ENCODE data around the gene TSSK1B. TPM values are rescaled to one million over a fixed set of nuclear protein-coding genes. Genes with fewer than 3 reads are reported as not detected.

The TSSK1B gene
- total RNA-seq, 1 experiment from 2014 or later = not detected

DNA sequence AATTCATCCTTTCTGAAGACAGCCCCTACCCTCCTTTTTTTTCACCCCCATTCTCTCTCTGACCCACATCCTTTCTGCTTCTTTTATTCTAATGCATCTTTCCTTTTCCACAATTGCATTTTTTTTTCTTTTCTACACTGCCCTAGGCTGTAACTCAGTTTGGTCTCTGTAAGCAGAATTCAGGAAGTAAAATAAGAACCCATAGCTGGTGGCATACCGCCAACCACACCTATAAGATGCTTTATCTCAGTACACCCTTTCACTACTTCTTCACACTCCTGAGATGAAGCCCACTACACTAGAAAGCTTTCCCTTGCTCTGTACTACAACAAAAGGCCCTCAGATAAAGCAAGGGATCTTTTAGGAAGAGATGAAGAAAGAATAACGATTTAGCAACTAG is 16.1 kb upstream of the TSSK1B start:
- H3K27ac ChIP-seq (ENCODE audit: low read length) = peak overlapping the region; percentile 31; the same call in 1 of the 2 replicates
- no peaks in the 10 kb centered on the region for H3K36me3 ChIP-seq (ENCODE audit: insufficient read depth, low read length)
- no peak overlapping the region for H2AFZ ChIP-seq (ENCODE audit: low read length)
- H3K27me3 ChIP-seq (ENCODE audit: low read length) = no peaks in the 10 kb centered on the region; the same call in 1 of the 2 replicates
- no peak overlapping the region for H3K9ac ChIP-seq (ENCODE audit: low read length)
- no peak overlapping the region for H3K4me3 ChIP-seq (ENCODE audit: low read length)
- H3K4me2 ChIP-seq (ENCODE audit: low read depth, low read length, poor library complexity, severe bottlenecking) = no peak overlapping the region
- DNase-seq = no peak
- H3K4me1 ChIP-seq (ENCODE audit: low read length) = peaks cover 39% of the 10 kb centered on the region
- no peaks in the 10 kb centered on the region for H3K9me2 ChIP-seq (replicated peaks; ENCODE audit: insufficient read depth, low read length)
- no peaks in the 10 kb centered on the region for H3K9me3 ChIP-seq (ENCODE audit: low read length)
- no peaks in the 10 kb centered on the region for H3K79me2 ChIP-seq (ENCODE audit: low read length)
- H4K20me1 ChIP-seq (ENCODE audit: insufficient read depth, low read depth, low read length) = no peaks in the 10 kb centered on the region

DNA sequence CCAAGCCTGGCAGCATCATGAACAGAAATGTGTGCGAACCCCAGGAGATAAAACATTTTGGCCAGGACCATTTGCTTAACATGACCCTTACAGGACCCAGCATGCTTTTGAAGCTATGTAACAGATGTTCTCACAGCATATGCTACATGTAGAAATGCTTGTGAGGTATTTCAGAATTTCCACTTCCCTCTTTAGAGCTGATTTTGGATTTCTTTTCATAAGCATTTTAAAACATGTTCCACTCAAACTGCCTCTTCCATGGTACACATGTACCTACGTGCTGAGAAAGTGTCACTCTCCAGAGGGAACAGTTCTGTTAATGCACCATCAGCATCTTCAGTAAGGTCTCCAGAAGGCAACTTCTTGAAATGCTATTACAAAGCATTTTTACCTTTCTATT is 15.7 kb upstream of the TSSK1B start:
- no peak overlapping the region for H3K9ac ChIP-seq (ENCODE audit: low read length)

DNA sequence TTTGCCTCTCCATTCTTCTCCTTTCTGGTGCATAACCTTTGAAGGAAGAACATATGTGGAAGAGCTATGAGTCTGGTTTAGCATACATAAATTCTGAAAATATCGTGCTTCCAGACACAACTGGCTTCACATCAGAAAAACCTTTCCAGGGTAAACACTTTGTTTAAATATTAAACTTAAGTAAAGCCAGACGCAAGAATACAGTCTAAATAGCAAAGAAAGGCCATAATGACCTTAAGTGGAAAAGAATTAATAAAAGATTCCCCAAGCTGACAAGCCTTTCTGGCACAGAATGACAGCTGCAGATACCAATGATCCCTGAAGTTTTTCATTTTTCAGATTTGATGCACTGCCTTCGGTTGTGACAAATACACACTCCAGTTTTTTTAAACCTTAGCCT is 13.5 kb upstream of the TSSK1B start:
- Histone ChIP-seq H3K27ac (ENCODE audit: low read length) (no peak overlapping the region), H3K4me2 (ENCODE audit: low read depth, low read length, poor library complexity, severe bottlenecking) (no peak overlapping the region), H3K4me3 (ENCODE audit: low read length) (no peak overlapping the region), H3K9me2 (replicated peaks; ENCODE audit: insufficient read depth, low read length) (no peaks in the 10 kb centered on the region), H2AFZ (ENCODE audit: low read length) (no peak overlapping the region), H3K79me2 (ENCODE audit: low read length) (no peaks in the 10 kb centered on the region), H3K9me3 (ENCODE audit: low read length) (no peaks in the 10 kb centered on the region), H4K20me1 (ENCODE audit: insufficient read depth, low read depth, low read length) (no peaks in the 10 kb centered on the region), H3K4me1 (ENCODE audit: low read length) (peaks cover 36% of the 10 kb centered on the region), H3K9ac (ENCODE audit: low read length) (no peak overlapping the region), H3K36me3 (ENCODE audit: insufficient read depth, low read length) (no peaks in the 10 kb centered on the region), H3K27me3 (ENCODE audit: low read length) (no peaks in the 10 kb centered on the region; the same call in 1 of the 2 replicates)
- no peak for DNase-seq

More for the DNA sequence above, 15.7 kb upstream of the TSSK1B start:
- H3K27ac ChIP-seq (ENCODE audit: low read length) = peak overlapping the region; percentile 31; the same call in 1 of the 2 replicates
- no peaks in the 10 kb centered on the region for H3K36me3 ChIP-seq (ENCODE audit: insufficient read depth, low read length)
- H3K27me3 ChIP-seq (ENCODE audit: low read length) = no peaks in the 10 kb centered on the region; the same call in 1 of the 2 replicates
- H3K4me2 ChIP-seq (ENCODE audit: low read depth, low read length, poor library complexity, severe bottlenecking) = no peak overlapping the region
- H4K20me1 ChIP-seq (ENCODE audit: insufficient read depth, low read depth, low read length) = no peaks in the 10 kb centered on the region
- H3K79me2 ChIP-seq (ENCODE audit: low read length) = no peaks in the 10 kb centered on the region
- H3K4me1 ChIP-seq (ENCODE audit: low read length) = peaks cover 39% of the 10 kb centered on the region
- H3K9me2 ChIP-seq (replicated peaks; ENCODE audit: insufficient read depth, low read length) = no peaks in the 10 kb centered on the region
- H3K9me3 ChIP-seq (ENCODE audit: low read length) = no peaks in the 10 kb centered on the region
- H3K4me3 ChIP-seq (ENCODE audit: low read length) = no peak overlapping the region
- no peak overlapping the region for H2AFZ ChIP-seq (ENCODE audit: low read length)
- no peak for DNase-seq

DNA sequence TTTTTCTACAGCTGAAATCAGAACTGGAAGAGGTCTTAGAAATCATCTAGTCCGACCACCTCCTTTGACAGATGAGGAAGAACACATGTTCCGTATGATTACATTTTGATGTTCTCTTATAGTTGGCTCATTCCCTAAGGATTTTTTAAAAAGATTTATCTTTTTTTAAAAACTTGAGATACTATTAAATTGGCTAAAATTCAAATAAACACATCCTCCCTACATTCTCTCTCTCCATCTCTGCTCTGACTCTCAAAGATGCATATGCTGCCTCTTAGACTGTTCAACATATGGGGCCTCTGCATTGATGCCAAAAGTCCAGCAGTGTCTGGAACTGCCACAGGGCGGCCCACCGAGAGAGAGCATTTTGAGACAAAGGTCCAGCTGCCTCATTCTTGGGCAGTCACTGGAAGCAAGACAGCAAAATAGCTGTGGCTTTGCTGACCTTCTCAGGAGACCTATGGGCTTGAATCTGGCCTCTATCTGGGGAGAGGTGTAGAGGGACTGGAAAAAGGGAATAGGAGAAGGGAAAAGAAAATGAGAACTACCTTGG is 12.8 kb upstream of the TSSK1B start:
- H3K9me3 ChIP-seq (ENCODE audit: low read length) = no peaks in the 10 kb centered on the region
- H3K9ac ChIP-seq (ENCODE audit: low read length) = no peak overlapping the region
- no peaks in the 10 kb centered on the region; the same call in 1 of the 2 replicates for H3K27me3 ChIP-seq (ENCODE audit: low read length)
- no peak overlapping the region for H3K27ac ChIP-seq (ENCODE audit: low read length)
- no peaks in the 10 kb centered on the region for H3K79me2 ChIP-seq (ENCODE audit: low read length)
- H3K4me3 ChIP-seq (ENCODE audit: low read length) = no peak overlapping the region
- H3K4me2 ChIP-seq (ENCODE audit: low read depth, low read length, poor library complexity, severe bottlenecking) = no peak overlapping the region
- DNase-seq = no peak
- no peaks in the 10 kb centered on the region for H4K20me1 ChIP-seq (ENCODE audit: insufficient read depth, low read depth, low read length)
- H3K9me2 ChIP-seq (replicated peaks; ENCODE audit: insufficient read depth, low read length) = no peaks in the 10 kb centered on the region
- no peak overlapping the region for H2AFZ ChIP-seq (ENCODE audit: low read length)
- peaks cover 30% of the 10 kb centered on the region for H3K4me1 ChIP-seq (ENCODE audit: low read length)
- no peaks in the 10 kb centered on the region for H3K36me3 ChIP-seq (ENCODE audit: insufficient read depth, low read length)

DNA sequence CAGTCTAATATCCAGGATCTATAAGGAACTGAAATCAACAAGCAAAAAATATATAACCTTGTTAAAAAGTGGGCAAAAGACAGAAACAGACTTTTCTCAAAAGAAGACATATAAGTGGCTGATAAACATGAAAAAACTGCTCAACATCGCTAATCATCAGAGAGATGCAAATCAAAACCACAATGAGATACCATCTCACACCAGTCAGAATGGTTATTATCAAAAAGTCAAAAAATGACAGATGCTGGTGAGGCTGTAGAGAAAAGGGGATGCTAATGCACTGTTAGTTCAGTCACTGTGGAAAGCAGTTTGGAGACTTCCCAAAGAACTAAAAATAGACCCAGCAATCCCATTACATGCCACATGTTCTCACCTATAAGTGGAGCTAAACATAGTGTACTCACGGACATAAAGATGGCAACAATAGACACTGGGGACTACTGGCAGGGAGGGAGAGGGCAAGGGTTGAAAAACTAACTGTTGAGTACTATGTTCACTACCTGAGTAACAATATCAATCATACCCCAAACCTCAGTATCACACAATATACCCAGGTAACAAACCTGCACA is 11.7 kb upstream of the TSSK1B start:
- no peak for DNase-seq

DNA sequence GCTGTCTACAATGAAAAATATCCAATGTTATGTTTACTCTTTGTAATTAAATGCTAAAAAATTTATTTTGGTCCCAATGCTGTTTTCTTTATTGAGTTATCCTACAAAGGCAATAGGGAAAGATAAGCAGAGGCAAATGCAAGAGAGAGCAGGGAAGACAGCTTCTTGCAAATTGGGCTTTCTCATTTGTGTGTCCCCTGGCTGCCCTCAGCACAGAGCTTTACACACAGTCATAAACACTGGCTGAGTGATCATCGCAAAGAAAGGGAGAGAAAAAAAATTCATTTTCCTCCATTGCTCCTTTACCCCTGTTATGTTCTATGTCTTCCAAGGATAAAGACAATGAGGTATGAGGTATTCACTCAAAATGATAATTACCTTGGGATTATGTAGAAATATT is 2.3 kb upstream of the TSSK1B start:
- no peak overlapping the region for H2AFZ ChIP-seq (ENCODE audit: low read length)
- no peak overlapping the region for H3K4me3 ChIP-seq (ENCODE audit: low read length)
- H3K36me3 ChIP-seq (ENCODE audit: insufficient read depth, low read length) = no peaks in the 10 kb centered on the region
- peaks cover 6% of the 10 kb centered on the region for H3K4me1 ChIP-seq (ENCODE audit: low read length)
- no peak overlapping the region for H3K27ac ChIP-seq (ENCODE audit: low read length)
- no peaks in the 10 kb centered on the region for H3K9me3 ChIP-seq (ENCODE audit: low read length)
- no peak overlapping the region for H3K9ac ChIP-seq (ENCODE audit: low read length)
- H3K9me2 ChIP-seq (replicated peaks; ENCODE audit: insufficient read depth, low read length) = no peaks in the 10 kb centered on the region
- no peak for DNase-seq
- no peaks in the 10 kb centered on the region for H3K79me2 ChIP-seq (ENCODE audit: low read length)
- H3K4me2 ChIP-seq (ENCODE audit: low read depth, low read length, poor library complexity, severe bottlenecking) = no peak overlapping the region
- H3K27me3 ChIP-seq (ENCODE audit: low read length) = no peaks in the 10 kb centered on the region
- no peaks in the 10 kb centered on the region for H4K20me1 ChIP-seq (ENCODE audit: insufficient read depth, low read depth, low read length)

More for the DNA sequence above, 11.7 kb upstream of the TSSK1B start:
- Histone ChIP-seq H3K9ac (ENCODE audit: low read length) (no peak overlapping the region), H3K4me3 (ENCODE audit: low read length) (no peak overlapping the region), H3K9me2 (replicated peaks; ENCODE audit: insufficient read depth, low read length) (no peaks in the 10 kb centered on the region), H3K4me2 (ENCODE audit: low read depth, low read length, poor library complexity, severe bottlenecking) (no peak overlapping the region), H3K36me3 (ENCODE audit: insufficient read depth, low read length) (no peaks in the 10 kb centered on the region), H3K27ac (ENCODE audit: low read length) (no peak overlapping the region), H3K4me1 (ENCODE audit: low read length) (peaks cover 19% of the 10 kb centered on the region), H2AFZ (ENCODE audit: low read length) (no peak overlapping the region), H3K79me2 (ENCODE audit: low read length) (no peaks in the 10 kb centered on the region), H3K9me3 (ENCODE audit: low read length) (no peaks in the 10 kb centered on the region), H3K27me3 (ENCODE audit: low read length) (no peaks in the 10 kb centered on the region; the same call in 1 of the 2 replicates), H4K20me1 (ENCODE audit: insufficient read depth, low read depth, low read length) (no peaks in the 10 kb centered on the region)

DNA sequence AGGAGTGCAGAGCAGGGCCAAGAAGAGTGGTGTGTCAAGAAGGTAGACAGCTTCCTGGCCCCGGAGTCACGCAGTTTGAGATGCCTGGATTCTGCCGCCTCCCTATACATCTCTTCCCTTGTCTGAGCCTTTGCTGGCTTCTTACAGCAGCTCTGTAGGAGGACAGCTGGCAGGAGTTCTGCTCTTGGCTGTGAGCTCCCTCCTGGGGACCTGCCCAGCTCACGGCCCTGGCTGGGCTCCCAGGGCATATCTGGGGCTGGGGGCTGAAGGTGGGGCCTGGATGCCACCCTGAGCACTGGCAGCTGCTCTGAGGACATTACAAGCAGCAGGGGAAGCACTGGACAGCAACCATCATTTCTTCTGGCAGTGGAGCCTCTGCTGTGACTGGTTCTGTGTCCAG is 786 bp upstream of the TSSK1B start:
- Histone ChIP-seq H2AFZ (ENCODE audit: low read length) (no peak overlapping the region), H3K4me2 (ENCODE audit: low read depth, low read length, poor library complexity, severe bottlenecking) (no peak overlapping the region), H3K9ac (ENCODE audit: low read length) (no peak overlapping the region), H3K27me3 (ENCODE audit: low read length) (no peaks in the 10 kb centered on the region), H3K79me2 (ENCODE audit: low read length) (no peaks in the 10 kb centered on the region), H3K9me2 (replicated peaks; ENCODE audit: insufficient read depth, low read length) (no peaks in the 10 kb centered on the region), H3K27ac (ENCODE audit: low read length) (no peak overlapping the region), H3K36me3 (ENCODE audit: insufficient read depth, low read length) (no peaks in the 10 kb centered on the region), H3K9me3 (ENCODE audit: low read length) (no peaks in the 10 kb centered on the region), H3K4me1 (ENCODE audit: low read length) (peaks cover 6% of the 10 kb centered on the region), H4K20me1 (ENCODE audit: insufficient read depth, low read depth, low read length) (no peaks in the 10 kb centered on the region), H3K4me3 (ENCODE audit: low read length) (no peak overlapping the region)
- no peak for DNase-seq

DNA sequence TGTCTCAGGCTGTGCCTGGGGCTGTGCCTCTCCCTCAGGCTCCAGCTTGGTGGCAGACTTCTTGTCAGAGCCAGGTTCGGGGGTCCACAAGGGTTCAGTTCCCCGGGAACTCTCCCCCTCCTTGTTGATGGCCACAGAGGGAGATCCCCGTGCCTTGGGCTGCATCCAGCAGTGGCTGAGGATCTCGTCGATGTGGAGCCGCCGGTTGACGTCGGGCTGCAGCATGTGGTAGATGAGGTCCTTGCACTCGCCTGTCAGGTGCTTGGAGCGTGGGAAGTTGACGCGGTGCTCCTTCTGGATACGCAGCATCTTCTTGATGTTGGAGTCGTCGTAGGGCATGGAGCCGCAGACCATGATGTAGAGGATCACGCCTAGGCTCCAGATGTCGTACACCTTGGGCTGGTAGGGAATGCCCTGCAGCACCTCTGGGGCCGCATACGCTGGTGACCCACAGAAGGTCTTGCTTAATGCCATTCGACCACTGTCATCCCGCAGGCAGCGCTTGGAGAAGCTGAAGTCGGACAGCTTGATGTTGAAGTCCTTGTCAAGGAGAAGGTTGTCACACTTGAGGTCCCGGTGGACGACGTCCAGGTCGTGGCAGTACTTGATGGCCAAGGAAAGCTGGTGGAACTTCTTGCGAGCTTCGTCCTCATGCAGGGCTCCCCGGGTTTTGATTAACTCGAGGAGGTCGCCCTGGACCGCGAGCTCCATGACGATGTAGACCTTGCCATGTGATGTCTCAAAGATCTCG is 752 bp downstream of the TSSK1B start:
- no peak for DNase-seq
- Histone ChIP-seq H2AFZ (ENCODE audit: low read length) (no peak overlapping the region), H3K9me2 (replicated peaks; ENCODE audit: insufficient read depth, low read length) (no peaks in the 10 kb centered on the region), H3K9me3 (ENCODE audit: low read length) (no peaks in the 10 kb centered on the region), H3K4me2 (ENCODE audit: low read depth, low read length, poor library complexity, severe bottlenecking) (no peak overlapping the region), H3K4me1 (ENCODE audit: low read length) (peaks cover 6% of the 10 kb centered on the region), H3K79me2 (ENCODE audit: low read length) (no peaks in the 10 kb centered on the region), H3K4me3 (ENCODE audit: low read length) (no peak overlapping the region), H3K27me3 (ENCODE audit: low read length) (no peaks in the 10 kb centered on the region), H4K20me1 (ENCODE audit: insufficient read depth, low read depth, low read length) (no peaks in the 10 kb centered on the region), H3K36me3 (ENCODE audit: insufficient read depth, low read length) (no peaks in the 10 kb centered on the region), H3K27ac (ENCODE audit: low read length) (no peak overlapping the region), H3K9ac (ENCODE audit: low read length) (no peak overlapping the region)
